GM19468 (cell line): Measurements from ENCODE around the gene ST8SIA4.

ENCODE experiments used
- ATAC-seq: cut with Tn5 transposase; IDR thresholded peaks from one replicate; pipeline ENCODE4 v1.9.1; 2021; ENCODE audit warnings: mild to moderate bottlenecking, moderate library complexity, moderate number of reproducible peaks; ENCODE audit not compliant: unreplicated experiment; ENCODE audit errors: extremely low read depth

The ST8SIA4 gene, protein sequence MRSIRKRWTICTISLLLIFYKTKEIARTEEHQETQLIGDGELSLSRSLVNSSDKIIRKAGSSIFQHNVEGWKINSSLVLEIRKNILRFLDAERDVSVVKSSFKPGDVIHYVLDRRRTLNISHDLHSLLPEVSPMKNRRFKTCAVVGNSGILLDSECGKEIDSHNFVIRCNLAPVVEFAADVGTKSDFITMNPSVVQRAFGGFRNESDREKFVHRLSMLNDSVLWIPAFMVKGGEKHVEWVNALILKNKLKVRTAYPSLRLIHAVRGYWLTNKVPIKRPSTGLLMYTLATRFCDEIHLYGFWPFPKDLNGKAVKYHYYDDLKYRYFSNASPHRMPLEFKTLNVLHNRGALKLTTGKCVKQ

DNA sequence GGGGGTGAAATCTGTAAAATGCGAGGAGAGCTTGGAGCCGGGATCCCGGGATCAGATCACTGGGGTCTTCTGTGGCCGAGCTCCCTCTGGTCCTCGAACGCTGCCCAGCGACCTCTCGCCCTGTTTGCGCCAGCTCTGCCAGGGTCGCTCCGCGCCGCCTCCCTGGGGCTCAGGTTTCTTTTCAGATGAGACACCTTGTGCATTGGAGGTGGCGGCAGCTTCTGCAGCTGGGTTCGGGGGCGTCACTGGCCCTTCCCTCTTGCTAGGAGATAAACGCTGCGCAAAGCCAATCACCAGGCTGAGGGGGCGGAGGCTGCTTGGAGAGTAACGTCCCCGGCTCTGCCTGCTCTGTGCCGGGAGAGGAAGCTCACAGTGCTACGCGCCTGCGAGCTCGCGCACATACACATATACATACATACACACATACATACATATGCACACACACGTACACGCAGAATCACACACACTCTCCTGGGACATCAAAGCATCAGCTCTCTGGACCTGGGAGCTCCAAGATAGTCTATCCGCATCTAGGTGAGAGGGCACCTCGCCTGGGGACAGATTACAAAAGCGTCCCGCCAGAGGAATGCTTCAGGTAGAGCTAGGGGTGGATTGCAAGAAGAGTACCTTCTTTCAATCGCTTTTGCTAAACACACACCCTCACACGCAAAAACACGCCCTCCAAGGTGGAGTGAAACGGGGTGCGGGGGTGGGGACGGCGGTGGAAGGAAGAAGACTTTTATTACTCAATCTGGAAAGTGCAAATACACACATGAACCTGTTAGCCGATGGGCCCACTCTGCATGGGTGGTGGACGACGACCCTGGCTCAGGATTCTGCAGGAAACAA lies at the start of gene ST8SIA4:
ST8SIA4 (minus strand) TSS at position 244 of the 849 bp plus-strand sequence. CDS start 327 bp downstream, outside the sequence.
- peak; percentile 76 for ATAC-seq

DNA sequence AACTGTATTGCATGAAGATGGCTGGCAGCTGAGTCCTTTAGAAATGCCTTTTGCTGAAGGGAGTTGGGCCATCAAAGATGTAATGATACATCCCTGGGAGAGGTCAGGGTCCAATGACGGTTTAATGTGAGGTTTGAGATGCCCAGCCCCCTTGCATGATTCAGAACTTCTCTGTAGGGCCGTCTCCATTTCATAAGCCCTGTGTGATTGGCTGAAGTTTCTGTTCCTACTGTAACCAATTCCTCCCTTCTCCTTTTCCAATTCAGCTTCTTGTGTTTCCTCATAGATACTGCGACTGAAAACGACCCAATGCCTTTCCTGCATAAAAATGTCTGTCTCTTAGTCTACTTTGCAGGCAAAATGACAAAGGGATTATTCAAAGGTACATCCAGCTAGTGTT lies 47.9 kb upstream of the ST8SIA4 start:
- no peak for ATAC-seq

DNA sequence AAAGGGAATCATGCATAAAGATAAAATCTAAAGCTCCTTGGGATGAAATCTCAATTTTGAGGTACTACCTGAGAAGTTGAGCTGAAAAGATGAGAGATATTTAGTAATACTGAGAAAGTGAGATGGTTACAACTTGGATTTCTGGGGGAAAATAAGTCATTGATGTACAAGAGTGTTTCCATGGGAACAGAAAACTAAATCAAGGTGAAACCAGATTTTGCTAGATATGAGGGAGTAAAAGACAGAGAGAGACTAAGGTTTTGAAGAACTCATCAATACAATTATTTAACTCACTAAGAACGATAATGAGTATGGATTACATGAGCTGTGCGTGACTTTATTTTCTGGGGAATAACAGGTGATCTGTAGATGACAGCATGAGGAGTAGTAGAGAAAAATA lies 10.2 kb upstream of the ST8SIA4 start:
- no peak for ATAC-seq

DNA sequence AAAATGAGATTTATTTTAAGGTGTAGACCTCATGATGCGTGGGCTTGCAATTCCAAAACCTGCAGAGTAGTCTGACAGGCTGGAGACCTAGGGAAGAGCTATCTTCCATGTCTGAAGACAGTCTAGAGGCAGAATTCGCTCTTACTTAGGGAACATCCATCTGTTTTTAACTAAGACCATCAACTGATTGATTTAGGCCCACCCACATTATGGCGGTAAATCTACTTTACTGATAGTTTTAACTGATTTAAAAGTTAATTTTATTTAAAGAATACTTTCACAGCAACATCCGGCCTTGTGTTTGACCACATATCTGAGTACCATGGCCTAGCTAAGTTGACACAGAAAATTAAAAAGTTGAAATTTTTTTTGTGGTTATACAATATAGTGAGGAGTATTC lies 6.0 kb upstream of the ST8SIA4 start:
- ATAC-seq = no peak

DNA sequence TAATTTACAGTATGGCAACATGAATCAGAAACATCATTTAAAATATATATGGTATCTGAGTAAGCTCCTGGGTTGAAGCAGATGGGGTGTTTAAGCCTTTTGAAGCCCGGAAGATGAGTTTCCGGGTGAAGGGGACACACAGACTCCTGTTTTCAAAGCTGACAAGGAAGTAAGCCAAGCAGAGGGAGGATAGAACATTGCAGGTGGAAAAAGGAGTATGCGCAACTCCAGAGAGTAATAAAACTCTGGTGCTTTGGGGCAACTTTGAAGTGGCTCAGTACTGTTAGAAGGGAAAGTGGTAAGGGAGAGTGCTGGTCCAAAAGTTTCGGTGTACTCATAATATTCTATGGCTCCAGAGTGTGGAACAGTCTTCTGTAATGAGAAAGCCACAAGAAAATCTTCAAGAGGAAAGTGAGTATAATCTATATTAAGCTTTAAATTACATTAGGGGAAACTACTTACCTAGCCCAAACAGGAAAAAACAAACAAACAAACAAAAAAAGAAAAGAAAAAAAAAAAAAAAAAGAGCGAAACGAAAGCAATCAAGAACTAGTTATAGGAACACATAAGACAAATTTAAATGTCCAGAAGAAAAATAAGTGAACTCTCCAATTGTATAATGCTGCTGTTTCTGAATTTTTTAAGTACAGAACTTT lies 2.3 kb upstream of the ST8SIA4 start:
- ATAC-seq = no peak

DNA sequence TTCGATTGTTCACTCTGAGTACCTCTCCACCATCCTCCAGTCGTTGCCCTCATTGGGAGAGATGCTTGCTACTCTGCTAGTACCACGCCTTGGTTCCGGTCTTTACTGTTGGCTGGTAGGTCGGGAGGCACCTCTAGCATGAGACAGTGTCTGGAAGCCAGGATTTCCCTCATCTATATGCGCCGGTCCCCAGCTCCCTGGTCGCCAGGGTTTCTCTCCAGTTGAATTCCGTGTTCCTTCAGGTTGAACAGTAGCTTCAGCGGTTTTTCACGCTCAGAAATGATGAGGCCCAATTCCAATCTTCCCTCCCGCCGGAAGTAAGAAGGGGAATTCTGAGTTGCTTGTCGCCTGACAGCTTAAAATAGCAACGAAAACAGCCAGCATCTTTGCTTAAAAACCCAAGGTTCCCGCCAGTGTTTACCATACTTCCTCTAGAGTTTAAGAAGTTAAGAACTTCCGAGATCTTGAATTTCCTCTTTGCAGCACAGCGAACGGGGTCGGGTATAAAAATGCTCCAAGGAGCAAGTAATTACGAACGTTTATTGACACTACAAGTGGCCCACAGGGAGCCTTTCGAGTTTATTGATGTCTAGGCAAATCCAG lies 1.3 kb upstream of the ST8SIA4 start:
- ATAC-seq = no peak

DNA sequence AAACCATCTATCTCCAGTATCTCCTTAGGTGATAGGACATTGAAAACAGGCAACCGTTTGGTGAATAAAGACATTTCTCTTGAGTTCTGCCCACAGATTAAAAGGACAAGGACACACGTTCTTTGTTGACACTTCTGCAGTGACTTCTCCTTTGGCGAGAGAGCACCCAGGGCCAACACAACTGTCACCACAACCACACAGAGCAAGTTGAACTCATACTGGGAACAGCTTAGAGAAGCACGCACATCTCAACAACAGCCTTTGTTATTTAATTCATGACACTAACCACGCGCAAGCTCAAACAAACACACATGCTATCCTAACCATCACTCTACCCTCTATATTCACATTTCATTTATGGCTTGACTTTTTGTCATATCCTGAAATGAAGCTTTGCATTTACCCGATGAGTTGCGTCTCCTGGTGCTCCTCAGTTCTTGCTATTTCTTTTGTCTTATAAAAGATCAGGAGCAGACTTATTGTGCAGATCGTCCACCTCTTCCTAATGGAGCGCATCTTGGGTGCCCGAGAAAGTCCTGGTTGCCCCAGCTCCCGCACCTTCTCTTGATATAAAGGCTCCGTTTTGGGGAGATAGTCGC lies 543 bp downstream of the ST8SIA4 start:
- ATAC-seq = no peak

DNA sequence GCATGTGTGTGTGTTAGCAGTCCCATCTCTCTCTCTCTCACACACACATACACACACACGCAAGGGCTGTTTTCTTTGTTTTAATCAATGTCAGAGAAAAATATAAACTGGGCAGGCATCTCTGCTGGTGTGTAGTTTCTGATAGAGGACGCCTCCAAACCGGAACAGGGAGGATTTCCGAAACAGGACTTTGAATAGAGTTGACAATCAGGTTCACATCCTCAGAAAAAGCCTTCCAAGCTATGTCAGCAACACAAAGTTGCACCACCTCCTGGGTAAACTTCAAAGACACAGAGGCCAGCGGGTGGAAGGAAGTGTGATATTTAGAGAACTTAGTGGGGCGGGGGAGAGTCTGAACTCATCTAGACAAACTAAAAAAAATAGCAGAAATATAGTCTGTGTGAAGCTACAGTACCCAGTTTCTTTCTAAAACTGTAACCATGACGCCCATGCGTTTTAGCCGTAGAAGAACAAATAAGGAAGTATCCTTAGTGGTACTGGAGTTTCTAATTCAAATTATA lies 1.2 kb downstream of the ST8SIA4 start:
- ATAC-seq = no peak

DNA sequence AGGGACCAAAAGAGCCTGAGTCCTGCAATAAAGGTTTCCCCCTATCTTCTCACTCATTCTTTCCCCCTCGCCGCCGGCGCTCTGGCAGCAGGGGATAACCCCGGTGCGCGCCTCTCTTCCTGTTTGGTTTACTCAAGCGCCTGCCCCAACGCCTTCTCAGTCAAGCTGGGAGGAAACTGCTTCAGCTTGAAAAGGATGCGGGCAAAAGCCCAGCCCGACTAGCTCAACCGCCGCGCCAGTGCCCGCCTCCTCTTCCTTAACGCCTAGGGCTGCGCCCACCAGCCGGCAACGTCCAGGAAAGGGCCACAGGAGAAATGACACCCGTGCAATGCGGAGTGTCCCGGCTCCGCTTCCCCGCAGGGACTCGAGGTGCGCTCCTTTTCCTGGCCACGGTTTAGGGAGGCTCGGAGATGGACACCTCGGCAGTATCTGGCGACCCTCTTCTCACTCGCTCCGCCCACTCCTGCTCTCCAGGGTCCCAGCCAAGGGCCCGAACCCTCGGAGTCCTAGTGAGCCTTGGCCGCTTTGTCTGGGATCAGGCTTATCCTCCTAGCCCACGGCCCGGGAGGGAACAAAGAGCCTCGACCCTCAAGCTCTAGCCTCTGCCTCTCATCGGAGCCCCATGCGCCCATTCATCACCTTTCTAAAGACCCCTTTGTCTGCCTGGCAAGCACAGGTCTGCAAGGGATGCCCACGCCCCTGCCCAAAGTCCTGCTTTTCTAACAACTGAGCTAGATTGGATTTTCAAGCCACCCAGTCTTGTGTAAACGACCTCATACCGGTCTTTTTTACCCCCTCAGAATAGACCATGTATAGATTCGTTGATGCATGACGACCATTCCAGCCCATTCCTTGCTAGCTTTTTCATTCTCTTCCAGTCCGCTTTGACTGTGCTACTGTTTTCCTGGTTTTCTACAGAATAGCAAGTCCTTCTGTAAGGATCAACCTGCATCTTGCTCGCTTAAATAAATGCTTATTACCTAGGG lies 2.0 kb downstream of the ST8SIA4 start:
- peak; percentile 17 for ATAC-seq

DNA sequence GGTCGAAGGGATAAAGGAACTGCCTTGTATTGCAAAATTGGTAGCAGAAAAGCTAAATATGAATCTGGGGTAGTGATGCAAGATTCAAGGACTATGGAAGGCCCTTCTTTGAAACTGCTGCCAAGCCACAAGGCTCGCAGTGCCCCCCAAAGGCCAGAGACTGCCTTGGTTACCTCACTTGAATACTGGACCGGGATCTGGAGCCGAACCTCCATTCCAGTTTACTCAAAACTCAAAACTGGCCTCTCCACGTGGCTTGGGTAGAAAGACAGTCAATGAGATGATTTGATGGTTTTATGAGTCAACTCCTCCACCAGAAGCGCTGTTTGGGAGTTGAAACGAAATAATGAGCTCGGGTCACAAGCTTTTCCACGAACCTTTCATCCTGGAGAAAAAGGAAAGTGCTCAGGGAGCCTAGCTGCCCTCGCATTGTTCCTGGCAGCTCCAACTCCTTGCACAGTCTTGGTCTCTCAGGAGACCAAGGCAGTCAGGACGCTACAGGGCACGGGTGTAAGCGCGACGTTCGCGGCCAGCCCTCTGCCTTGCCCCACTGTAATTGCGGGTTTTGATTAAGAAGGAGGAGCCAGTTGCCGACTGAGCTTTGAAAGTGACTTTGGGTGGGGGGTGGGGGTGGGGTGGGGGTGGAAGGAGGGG lies 2.8 kb downstream of the ST8SIA4 start:
- no peak for ATAC-seq

DNA sequence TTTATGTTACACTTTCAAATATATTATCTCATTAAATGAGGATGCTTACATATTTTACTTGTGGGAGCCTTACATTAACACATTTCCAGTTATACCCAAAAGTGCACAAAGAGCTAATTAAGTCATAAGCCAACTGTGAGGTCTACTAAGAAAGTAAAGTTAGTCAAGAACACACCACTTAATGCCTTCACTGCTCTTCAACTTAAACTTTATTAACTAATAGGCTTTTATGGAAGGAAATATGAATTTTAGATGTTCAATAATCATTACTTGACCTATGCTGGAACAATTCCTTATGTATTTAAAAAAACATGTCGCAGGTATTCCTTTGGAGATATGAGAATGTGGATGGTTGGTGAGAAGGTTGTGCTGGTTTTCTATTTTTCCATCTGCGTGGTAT lies 3.4 kb downstream of the ST8SIA4 start:
- no peak for ATAC-seq

DNA sequence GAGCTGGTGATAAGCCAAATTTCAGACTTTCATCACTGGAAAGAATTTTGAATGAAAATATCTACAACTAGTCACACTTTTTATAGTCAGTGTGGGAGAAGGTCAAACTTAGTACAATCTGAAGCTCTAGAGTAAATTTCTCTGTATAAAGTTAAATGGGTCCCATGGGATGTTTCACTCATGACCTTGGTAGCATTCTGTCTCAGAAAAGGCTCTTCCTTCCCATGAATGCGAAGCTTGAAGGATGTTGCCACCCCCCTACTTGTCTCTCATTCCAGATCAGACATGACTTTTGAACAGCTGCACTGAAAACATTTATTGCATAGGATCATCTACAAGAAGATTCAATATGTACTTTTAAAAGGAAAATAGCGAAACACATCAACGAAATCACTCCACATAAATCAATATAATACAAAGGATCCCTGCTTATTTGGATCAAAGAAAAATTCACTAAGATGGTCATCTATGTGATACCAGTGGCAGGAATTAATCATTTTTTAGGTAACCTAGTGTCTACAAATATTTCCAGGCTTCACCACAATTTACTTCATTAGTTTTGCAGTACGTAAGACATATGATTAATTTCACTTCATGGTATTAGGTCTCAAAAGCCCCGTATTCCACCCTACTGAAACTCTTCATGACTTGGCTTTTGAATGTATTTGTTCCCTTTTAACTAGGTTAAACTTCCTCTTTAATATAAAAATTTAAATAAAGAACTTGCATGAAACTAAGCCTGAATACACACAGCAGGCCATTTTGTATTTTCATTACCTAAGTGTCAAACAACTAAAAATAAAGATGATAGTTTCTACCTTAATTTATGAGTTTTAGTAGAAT lies 4.4 kb downstream of the ST8SIA4 start:
- no peak for ATAC-seq

DNA sequence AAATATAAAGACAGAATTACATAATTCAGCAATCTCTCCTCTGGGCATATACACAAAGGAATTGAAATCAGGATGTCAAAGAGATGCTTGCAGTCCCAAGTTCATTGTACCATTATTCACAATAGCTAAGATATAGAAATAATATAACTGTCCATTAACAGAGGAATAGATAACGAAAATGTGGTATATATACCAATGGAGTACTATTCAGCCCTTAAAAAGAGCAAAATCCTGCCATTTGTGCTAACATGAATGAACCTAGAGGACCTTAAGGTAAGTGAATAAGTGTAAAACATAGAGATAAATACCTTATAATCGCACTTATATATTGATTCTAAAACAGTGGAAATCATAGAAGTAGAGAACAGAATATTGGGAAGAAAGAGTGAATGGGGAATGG lies 7.0 kb downstream of the ST8SIA4 start:
- no peak for ATAC-seq

DNA sequence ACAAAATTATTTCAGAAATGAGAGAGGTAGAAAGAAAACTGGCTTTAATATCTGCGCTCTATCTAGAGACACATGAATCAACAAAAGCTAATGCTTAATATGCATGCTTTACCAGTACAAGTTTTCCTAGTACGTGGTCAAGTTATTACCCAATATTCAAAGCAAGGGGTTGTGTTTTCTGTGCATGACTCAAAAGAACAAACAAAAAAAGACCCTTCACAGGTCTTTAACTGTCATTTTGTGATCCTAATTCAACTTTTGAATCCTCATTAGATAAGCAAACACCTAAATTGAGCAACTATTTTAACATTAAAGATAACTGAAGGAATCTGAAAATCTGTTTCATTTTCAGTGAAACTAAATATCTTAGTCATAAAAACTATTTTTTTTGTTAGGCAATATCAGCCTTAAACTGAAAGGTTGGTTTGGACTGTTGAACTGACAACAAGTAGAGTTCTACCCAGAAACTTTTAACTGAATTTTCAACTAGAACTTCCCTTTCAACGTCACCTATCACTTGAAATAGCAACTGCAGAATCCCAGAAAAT lies 12.5 kb downstream of the ST8SIA4 start:
- peak; percentile 33 for ATAC-seq

DNA sequence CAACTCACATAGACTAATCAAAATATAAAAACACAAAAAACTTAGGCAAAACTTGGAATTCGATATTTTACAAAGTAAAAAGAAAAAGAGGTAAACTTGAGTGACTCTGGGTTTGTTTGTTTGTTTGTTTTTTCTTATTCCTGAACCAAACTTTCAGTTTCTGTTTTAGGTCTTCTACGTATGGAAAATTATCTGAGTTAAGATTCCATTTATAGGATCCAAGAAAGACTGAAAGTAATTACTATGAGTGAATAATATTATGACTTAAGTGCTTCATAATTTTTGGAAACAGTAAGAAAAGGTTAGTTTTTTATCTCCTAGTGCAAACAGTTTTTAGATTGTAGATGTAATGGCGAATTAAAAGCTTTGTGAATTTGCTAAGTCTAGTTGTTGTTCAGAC lies 13.2 kb downstream of the ST8SIA4 start:
- ATAC-seq = no peak

DNA sequence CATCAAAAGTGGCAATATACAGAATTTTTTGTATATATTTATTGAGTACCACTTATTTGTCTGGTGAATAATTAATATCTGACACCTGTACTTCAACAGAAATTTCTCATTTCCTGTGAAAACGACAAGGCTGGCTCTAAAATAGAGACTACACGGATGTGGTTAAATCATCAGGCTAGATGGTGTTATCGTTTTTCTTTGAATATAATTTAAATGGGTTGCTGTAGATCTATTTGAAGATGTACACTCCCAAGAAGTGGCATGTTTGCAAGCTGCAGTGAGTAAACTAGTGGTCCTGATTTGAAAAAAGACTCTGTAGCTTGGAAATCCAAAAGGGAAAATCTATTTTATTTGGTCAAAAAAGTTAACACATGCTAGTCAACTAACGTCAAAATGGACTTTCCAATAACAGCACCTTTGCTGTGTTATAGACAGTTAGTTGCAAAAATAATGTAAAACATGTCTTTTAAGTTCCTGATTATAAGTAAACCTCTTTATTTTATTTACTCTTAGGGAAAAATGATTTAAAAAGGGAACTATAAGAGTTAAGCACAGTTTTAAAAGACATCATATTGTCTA lies 13.8 kb downstream of the ST8SIA4 start:
- peak; percentile 73 for ATAC-seq

DNA sequence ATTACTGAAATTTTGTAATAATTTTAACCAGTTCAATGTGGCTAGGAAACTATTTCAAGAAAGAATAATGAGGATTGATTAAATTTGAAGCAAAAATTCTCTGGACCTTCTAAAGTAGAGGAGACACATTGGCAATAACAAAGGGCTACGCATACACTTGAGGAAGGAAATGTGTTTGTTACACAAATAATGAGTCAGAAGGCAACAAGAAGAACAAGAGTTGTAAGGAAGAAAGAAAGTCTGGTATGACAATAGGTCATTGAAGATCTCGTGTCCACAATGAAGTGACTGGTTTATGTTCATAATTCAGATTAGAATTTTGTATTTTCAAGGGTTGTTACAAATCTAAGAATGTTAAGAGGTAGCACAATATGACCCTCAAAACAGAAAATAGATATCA lies 25.8 kb downstream of the ST8SIA4 start:
- ATAC-seq = no peak
